Uterus (tissue), 4 donors: ENCODE measurements around the gene SLC2A10. TPM values are rescaled to one million over a fixed set of nuclear protein-coding genes. Genes with fewer than 3 reads are reported as not detected.

Experiments used
- DNase-seq, 2 donors: peaks; one replicate each; pipeline ENCODE4 v3.0.0-alpha.2; 2019 to 2020
- H3K27ac ChIP-seq, 2 donors: fragments of 200-600 bp; sonication (generic); 1 replicate in 1 of 2; 2 replicates in 1 of 2; pipeline ENCODE4 v1.5.1; 2016 to 2018
- H3K27me3 ChIP-seq, 2 donors: fragments of 200-600 bp; sonication (generic); one replicate each; pipeline ENCODE4 v1.5.1; 2018 to 2019; ENCODE audit warnings: control low read depth in 1 of 2
- H3K36me3 ChIP-seq, 2 donors: fragments of 200-600 bp; sonication (generic); one replicate each; pipeline ENCODE4 v1.5.1; 2019; ENCODE audit warnings: control low read depth in 1 of 2
- H3K4me1 ChIP-seq, 2 donors: fragments of 200-600 bp; sonication (generic); one replicate each; pipeline ENCODE4 v1.5.1; 2018 to 2019; ENCODE audit warnings: control low read depth in 1 of 2
- H3K4me3 ChIP-seq, 2 donors: fragments of 200-600 bp; sonication (generic); 1 replicate in 1 of 2; 2 replicates in 1 of 2; pipeline ENCODE4 v1.5.1; 2018 to 2019; ENCODE audit warnings: mild to moderate bottlenecking in 1 of 2
- H3K9me3 ChIP-seq, 2 donors: fragments of 200-600 bp; sonication (generic); one replicate each; pipeline ENCODE4 v1.5.1; 2019; ENCODE audit warnings: control low read depth in 1 of 2
- CTCF ChIP-seq, 4 experiments: fragments of 200-600 bp in 2 of 4; fragments of 450-650 bp in 2 of 4; sonication (generic) in 2 of 4; IDR thresholded peaks; one replicate each; pipeline ENCODE4 v1.5.1; 2016 to 2019; ENCODE audit warnings: antibody characterized with exemption in 4 of 4, mild to moderate bottlenecking in 2 of 4, moderate library complexity in 1 of 4
- POLR2A ChIP-seq, 2 donors: fragments of 450-650 bp; IDR thresholded peaks; one replicate each; pipeline ENCODE4 v1.6.1; 2016; ENCODE audit warnings: antibody characterized with exemption in 2 of 2, mild to moderate bottlenecking in 1 of 2, moderate library complexity in 1 of 2
- intact Hi-C: fragments of 100-400 bp; cut with DNase I; formaldehyde crosslinking; loops from one replicate; pipeline ENCODE4 v1.15.1; 2023; ENCODE audit warnings: low total_unique reads
- total RNA-seq, 4 donors: library from RNA; depleted of rRNA in 3 of 4; stranded (reverse); fragments of >200 nt in 3 of 4; gene quantifications; one replicate each; pipeline versions ENCODE4 v1.1.0 to v1.2.4, GENCODE V29; 2014 to 2023
- donor health status: DM: yes; HTN: yes; CAD: no.

SLC2A10 gene
- total RNA-seq, 4 donors from 2014 or later, result 1.3 to 32.3 (median 12.6) TPM

- Histone ChIP-seq H3K4me1 (no peaks in the 10 kb centered on the region), H3K27me3 (no peaks in the 10 kb centered on the region), H3K4me3 (no peak overlapping the region), H3K36me3 (no peaks in the 10 kb centered on the region), H3K27ac (no peak overlapping the region), H3K9me3 (no peaks in the 10 kb centered on the region)
- intact Hi-C loops, result no loop called here
- DNase-seq, result no peak
- TF ChIP-seq POLR2A (IDR thresholded peaks at IDR 0.05) (no peak), CTCF (IDR thresholded peaks at IDR 0.05) (no peak)
These were observed 8.5 kb downstream of the SLC2A10 start for GRCh38 chr20:46717818-46718541.

GRCh38 chr20:46720019-46720418, 10.6 kb downstream of the SLC2A10 start:
- intact Hi-C loops, result no loop called here

GRCh38 chr20:46720776-46721425, 11.5 kb downstream of the SLC2A10 start:
- no peak for TF ChIP-seq POLR2A (IDR thresholded peaks at IDR 0.05)
- TF ChIP-seq CTCF (IDR thresholded peaks at IDR 0.05), result no peak
- no peaks in the 10 kb centered on the region for H3K27me3 ChIP-seq
- H3K36me3 ChIP-seq, result no peaks in the 10 kb centered on the region
- no peaks in the 10 kb centered on the region for H3K9me3 ChIP-seq
- no peak overlapping the region for H3K27ac ChIP-seq
- intact Hi-C loops, result no loop called here
- no peaks in the 10 kb centered on the region for H3K4me1 ChIP-seq
- no peak for DNase-seq
- no peak overlapping the region for H3K4me3 ChIP-seq

More at GRCh38 chr20:46720019-46720418, 10.6 kb downstream of the SLC2A10 start:
- DNase-seq, result no peak
- Histone ChIP-seq H3K27ac (no peak overlapping the region), H3K36me3 (no peaks in the 10 kb centered on the region), H3K9me3 (no peaks in the 10 kb centered on the region), H3K4me3 (no peak overlapping the region), H3K27me3 (no peaks in the 10 kb centered on the region), H3K4me1 (no peaks in the 10 kb centered on the region)
- TF ChIP-seq POLR2A (IDR thresholded peaks at IDR 0.05) (no peak), CTCF (IDR thresholded peaks at IDR 0.05) (no peak)

GRCh38 chr20:46721476-46721875, 12.0 kb downstream of the SLC2A10 start:
- Histone ChIP-seq H3K36me3 (no peaks in the 10 kb centered on the region), H3K4me3 (no peak overlapping the region), H3K9me3 (no peaks in the 10 kb centered on the region), H3K27me3 (no peaks in the 10 kb centered on the region), H3K4me1 (no peaks in the 10 kb centered on the region), H3K27ac (no peak overlapping the region)
- DNase-seq, result no peak
- TF ChIP-seq POLR2A (IDR thresholded peaks at IDR 0.05) (no peak), CTCF (IDR thresholded peaks at IDR 0.05) (no peak)
- intact Hi-C loops, result no loop called here

GRCh38 chr20:46722450-46722849, 13.0 kb downstream of the SLC2A10 start:
- H3K4me1 ChIP-seq, result no peaks in the 10 kb centered on the region

More at GRCh38 chr20:46722450-46722849, 13.0 kb downstream of the SLC2A10 start:
- no peak overlapping the region for H3K27ac ChIP-seq
- H3K27me3 ChIP-seq, result no peaks in the 10 kb centered on the region
- no peak overlapping the region for H3K4me3 ChIP-seq
- H3K36me3 ChIP-seq, result no peaks in the 10 kb centered on the region
- intact Hi-C loops, result no loop called here
- TF ChIP-seq CTCF (IDR thresholded peaks at IDR 0.05) (no peak), POLR2A (IDR thresholded peaks at IDR 0.05) (no peak)
- no peaks in the 10 kb centered on the region for H3K9me3 ChIP-seq
- DNase-seq, result no peak
